K562 (cell line): Measurements from ENCODE around the gene MICU1.

Source experiments
- ASH1L ChIP-seq: fragments of 450-650 bp; IDR thresholded peaks from 2 replicates; pipeline ENCODE4 v1.6.1; 2018; ENCODE audit warnings: borderline replicate concordance, mild to moderate bottlenecking, low read depth; ENCODE audit not compliant: partially characterized antibody
- ATF1 ChIP-seq, 2 experiments: fragments of 450-650 bp in 1 of 2; IDR thresholded peaks; 2 replicates each; pipeline ENCODE4 v1.6.1; 2016; ENCODE audit warnings: missing compliant biosample characterization in 1 of 2, missing genetic modification characterization in 1 of 2
- CTCF ChIP-seq, 3 experiments: IDR thresholded peaks in 2 of 3; conservative IDR thresholded peaks in 1 of 3; 2 replicates each; pipeline ENCODE4 v1.5.1; 2011 to 2012; ENCODE audit warnings: low read length in 3 of 3, mild to moderate bottlenecking in 3 of 3, control low read depth in 2 of 3, improper control_type of control experiment in 1 of 3, inconsistent platforms in 1 of 3, low read depth in 1 of 3, mixed read lengths in 1 of 3, moderate library complexity in 1 of 3; ENCODE audit not compliant: insufficient read depth in 2 of 3
- DPF2 ChIP-seq: fragments of 450-650 bp; IDR thresholded peaks from 2 replicates; pipeline ENCODE4 v1.6.1; 2016
- IRF9 ChIP-seq: fragments of 450-650 bp; IDR thresholded peaks from 2 replicates; pipeline ENCODE4 v1.6.1; 2016; ENCODE audit warnings: missing biosample characterization, missing genetic modification characterization
- NR2C2 ChIP-seq, 2 experiments: fragments of 200-800 bp in 1 of 2; sonication (Bioruptor generic) in 1 of 2; sonication (generic) in 1 of 2; formaldehyde crosslinking in 1 of 2; IDR thresholded peaks; 2 replicates each; pipeline versions ENCODE4 v1.6.1 to v1.8.0; 2016 to 2022; ENCODE audit warnings: mild to moderate bottlenecking in 1 of 2, missing compliant biosample characterization in 1 of 2, missing genetic modification characterization in 1 of 2, missing genetic modification reagents in 1 of 2
- SP1 ChIP-seq: sonication (generic); formaldehyde crosslinking; IDR thresholded peaks from 2 replicates; pipeline ENCODE4 v1.8.1; 2022; ENCODE audit warnings: mild to moderate bottlenecking, missing genetic modification reagents
- ZNF134 ChIP-seq: fragments of 250-450 bp; sonication (Bioruptor Pico); conservative IDR thresholded peaks from 2 replicates; pipeline ENCODE4 v1.4.0; 2020
- ZNF224 ChIP-seq: sonication (generic); formaldehyde crosslinking; IDR thresholded peaks from 2 replicates; pipeline ENCODE4 v1.8.0; 2022; ENCODE audit warnings: mild to moderate bottlenecking, missing genetic modification reagents
- ZSCAN29 ChIP-seq: fragments of 450-650 bp; IDR thresholded peaks from 2 replicates; pipeline ENCODE4 v1.6.1; 2017

GRCh38 chr10:72389014-72389413 is 236.9 kb downstream of the MICU1 start:
- TF ChIP-seq DPF2, result no peak
- TF ChIP-seq ATF1 (CRISPR knock-in tag; IDR thresholded peaks at IDR 0.05), result no peak
- no peak for TF ChIP-seq ATF1 (tag; IDR thresholded peaks at IDR 0.05)
- no peak for TF ChIP-seq ZSCAN29
- no peak for TF ChIP-seq SP1 (CRISPR knock-in tag)
- TF ChIP-seq CTCF (IDR thresholded peaks at IDR 0.05 in 2 of 3, conservative IDR thresholded peaks at IDR 0.05 in 1 of 3; ENCODE audit: insufficient read depth in 2 of 3, low read depth in 1 of 3, low read length in 3 of 3), result no peak
- no peak for TF ChIP-seq IRF9 (tag)
- TF ChIP-seq ZNF134, result no peak
- no peak for TF ChIP-seq NR2C2 (CRISPR knock-in tag; IDR thresholded peaks at IDR 0.05)
- no peak for TF ChIP-seq NR2C2 (tag; IDR thresholded peaks at IDR 0.05)
- TF ChIP-seq ZNF224 (CRISPR knock-in tag), result no peak
- no peak for TF ChIP-seq ASH1L
